Inflammatory macrophage (primary cell): ENCODE data around the gene MPHOSPH8.
"Not testable (repeated sequence)": the region's sequence is repeated elsewhere in the genome, so short reads cannot be mapped to it uniquely, and the experiment has no call there.

Source experiments
- DNase-seq, 2 donors: peaks; one replicate each; pipeline ENCODE4 v3.0.0-alpha.2; 2020 to 2022

Gene MPHOSPH8

GRCh38 chr13:19685034-19685433, 51.6 kb downstream of the MPHOSPH8 start:
- no peak for DNase-seq

GRCh38 chr13:19685437-19685836, 52.0 kb downstream of the MPHOSPH8 start:
- DNase-seq, result no peak

- not testable (repeated sequence) for DNase-seq
Measured at GRCh38 chr13:19691447-19691846, 58.0 kb downstream of the MPHOSPH8 start.

- DNase-seq, result no peak
Measured at GRCh38 chr13:19695428-19695827, 62.0 kb downstream of the MPHOSPH8 start.

GRCh38 chr13:19695829-19696228, 62.4 kb downstream of the MPHOSPH8 start:
- DNase-seq, result no peak

- not testable (repeated sequence) for DNase-seq
Measured at GRCh38 chr13:19700963-19701362, 67.5 kb downstream of the MPHOSPH8 start.

- not testable (repeated sequence) for DNase-seq
Measured at GRCh38 chr13:19701619-19702018, 68.2 kb downstream of the MPHOSPH8 start.

- not testable (repeated sequence) for DNase-seq
Measured at GRCh38 chr13:19704256-19704655, 70.8 kb downstream of the MPHOSPH8 start.

GRCh38 chr13:19709039-19709438, 75.6 kb downstream of the MPHOSPH8 start:
- DNase-seq, result not testable (repeated sequence)

GRCh38 chr13:19709782-19710181, 76.3 kb downstream of the MPHOSPH8 start:
- DNase-seq, result not testable (repeated sequence)

- peak; percentile 24 to 45 for DNase-seq
Measured at GRCh38 chr13:19713186-19713965, 79.9 kb downstream of the MPHOSPH8 start.

GRCh38 chr13:19720039-19720438, 86.6 kb downstream of the MPHOSPH8 start:
- no peak for DNase-seq
